Uterus (tissue), 2 donors: ENCODE results near the gene SRPRA.

ENCODE experiments used
- CTCF ChIP-seq, 4 experiments: fragments of 200-600 bp in 2 of 4; fragments of 450-650 bp in 2 of 4; sonication (generic) in 2 of 4; IDR thresholded peaks; one replicate each; pipeline ENCODE4 v1.5.1; 2016 to 2019; ENCODE audit warnings: antibody characterized with exemption in 4 of 4, mild to moderate bottlenecking in 2 of 4, moderate library complexity in 1 of 4
- POLR2A ChIP-seq, 2 donors: fragments of 450-650 bp; IDR thresholded peaks; one replicate each; pipeline ENCODE4 v1.6.1; 2016; ENCODE audit warnings: antibody characterized with exemption in 2 of 2, mild to moderate bottlenecking in 1 of 2, moderate library complexity in 1 of 2

GRCh38 chr11:126233391-126233790, 35.3 kb downstream of the SRPRA start:
- TF ChIP-seq CTCF (IDR thresholded peaks at IDR 0.05) (no peak), POLR2A (IDR thresholded peaks at IDR 0.05) (no peak)
